Rectal smooth muscle tissue (tissue), 1 donor: Measurements from ENCODE around the gene DHX36.

Experiments used
- H3K27ac ChIP-seq: one replicate; pipeline ENCODE4 v1.7.0; 2013; ENCODE audit warnings: low read depth, low read length, inconsistent platforms
- H3K27me3 ChIP-seq: one replicate; pipeline ENCODE4 v1.7.0; 2013; ENCODE audit warnings: low read length; ENCODE audit not compliant: control insufficient read depth, insufficient read depth
- H3K36me3 ChIP-seq: one replicate; pipeline ENCODE4 v1.7.0; 2013; ENCODE audit warnings: low read length; ENCODE audit not compliant: control insufficient read depth, insufficient read depth
- H3K4me1 ChIP-seq: one replicate; pipeline ENCODE4 v1.7.0; 2013; ENCODE audit warnings: low read length; ENCODE audit not compliant: control insufficient read depth, insufficient read depth
- H3K4me3 ChIP-seq: one replicate; pipeline ENCODE4 v1.7.0; 2013; ENCODE audit warnings: low read length
- H3K9ac ChIP-seq: one replicate; pipeline ENCODE4 v1.7.0; 2013; ENCODE audit warnings: low read length

DHX36 gene

GRCh38 chr3:154323891-154324738 is at the start of gene DHX36:
Gene DHX36 (minus strand): TSS chr3:154324487. CDS start chr3:154324416, 71 bp downstream.
- H3K4me1 ChIP-seq = peaks cover 3% of the 10 kb centered on the region
- H3K27me3 ChIP-seq = no peaks in the 10 kb centered on the region

GRCh38 chr3:154367221-154367620 is 42.9 kb upstream of the DHX36 start:
- Histone ChIP-seq H3K4me3 (no peak overlapping the region), H3K4me1 (no peaks in the 10 kb centered on the region), H3K36me3 (no peaks in the 10 kb centered on the region), H3K9ac (no peak overlapping the region), H3K27me3 (no peaks in the 10 kb centered on the region), H3K27ac (no peak overlapping the region)

More at GRCh38 chr3:154323891-154324738, at the start of gene DHX36:
- H3K36me3 ChIP-seq = peaks cover 2% of the 10 kb centered on the region
- H3K9ac ChIP-seq = peak within 1 kb of the TSS; percentile 83
- peak within 1 kb of the TSS; percentile 97 for H3K4me3 ChIP-seq
- peak within 1 kb of the TSS; percentile 81 for H3K27ac ChIP-seq

- H3K27ac ChIP-seq = no peak overlapping the region
- no peak overlapping the region for H3K4me3 ChIP-seq
- H3K4me1 ChIP-seq = no peaks in the 10 kb centered on the region
- H3K36me3 ChIP-seq = no peaks in the 10 kb centered on the region
- no peaks in the 10 kb centered on the region for H3K27me3 ChIP-seq
- H3K9ac ChIP-seq = no peak overlapping the region
Observed at GRCh38 chr3:154364849-154365248, 40.6 kb upstream of the DHX36 start.

GRCh38 chr3:154361099-154361498 is 36.8 kb upstream of the DHX36 start:
- Histone ChIP-seq H3K4me3 (no peak overlapping the region), H3K4me1 (no peaks in the 10 kb centered on the region), H3K27ac (no peak overlapping the region), H3K36me3 (no peaks in the 10 kb centered on the region), H3K9ac (no peak overlapping the region), H3K27me3 (no peaks in the 10 kb centered on the region)

- no peak overlapping the region for H3K9ac ChIP-seq
- no peaks in the 10 kb centered on the region for H3K4me1 ChIP-seq
- H3K4me3 ChIP-seq = no peak overlapping the region
- no peaks in the 10 kb centered on the region for H3K36me3 ChIP-seq
- no peak overlapping the region for H3K27ac ChIP-seq
- H3K27me3 ChIP-seq = no peaks in the 10 kb centered on the region
Observed at GRCh38 chr3:154356009-154356408, 31.7 kb upstream of the DHX36 start.

- H3K36me3 ChIP-seq = no peaks in the 10 kb centered on the region
- H3K9ac ChIP-seq = no peak overlapping the region
- no peaks in the 10 kb centered on the region for H3K27me3 ChIP-seq
- no peak overlapping the region for H3K4me3 ChIP-seq
- H3K4me1 ChIP-seq = no peaks in the 10 kb centered on the region
- no peak overlapping the region for H3K27ac ChIP-seq
Observed at GRCh38 chr3:154349223-154349622, 24.9 kb upstream of the DHX36 start.

- Histone ChIP-seq H3K27ac (no peak overlapping the region), H3K36me3 (no peaks in the 10 kb centered on the region)
Observed at GRCh38 chr3:154345422-154346122, 21.3 kb upstream of the DHX36 start.

GRCh38 chr3:154338570-154338969 is 14.3 kb upstream of the DHX36 start:
- H3K36me3 ChIP-seq = no peaks in the 10 kb centered on the region
- no peak overlapping the region for H3K4me3 ChIP-seq
- no peaks in the 10 kb centered on the region for H3K27me3 ChIP-seq
- no peaks in the 10 kb centered on the region for H3K4me1 ChIP-seq
- no peak overlapping the region for H3K27ac ChIP-seq
- H3K9ac ChIP-seq = no peak overlapping the region

More at GRCh38 chr3:154345422-154346122, 21.3 kb upstream of the DHX36 start:
- Histone ChIP-seq H3K4me1 (no peaks in the 10 kb centered on the region), H3K4me3 (no peak overlapping the region), H3K27me3 (no peaks in the 10 kb centered on the region), H3K9ac (no peak overlapping the region)

- Histone ChIP-seq H3K4me3 (no peak overlapping the region), H3K27ac (no peak overlapping the region), H3K27me3 (no peaks in the 10 kb centered on the region), H3K4me1 (no peaks in the 10 kb centered on the region), H3K36me3 (no peaks in the 10 kb centered on the region), H3K9ac (no peak overlapping the region)
Observed at GRCh38 chr3:154338008-154338407, 13.7 kb upstream of the DHX36 start.

- H3K27me3 ChIP-seq = no peaks in the 10 kb centered on the region
- no peaks in the 10 kb centered on the region for H3K4me1 ChIP-seq
- H3K36me3 ChIP-seq = no peaks in the 10 kb centered on the region
- no peak overlapping the region for H3K4me3 ChIP-seq
- no peak overlapping the region for H3K27ac ChIP-seq
- H3K9ac ChIP-seq = no peak overlapping the region
Observed at GRCh38 chr3:154334973-154335420, 10.7 kb upstream of the DHX36 start.

- H3K9ac ChIP-seq = no peak overlapping the region
- no peaks in the 10 kb centered on the region for H3K27me3 ChIP-seq
- H3K36me3 ChIP-seq = no peaks in the 10 kb centered on the region
- no peak overlapping the region for H3K27ac ChIP-seq
- H3K4me1 ChIP-seq = no peaks in the 10 kb centered on the region
- no peak overlapping the region for H3K4me3 ChIP-seq
Observed at GRCh38 chr3:154327871-154328270, 3.6 kb upstream of the DHX36 start.

- no peak overlapping the region for H3K9ac ChIP-seq
- peak overlapping the region; percentile 81 for H3K27ac ChIP-seq
- peak overlapping the region; percentile 97 for H3K4me3 ChIP-seq
Observed at GRCh38 chr3:154324919-154325318, 632 bp upstream of the DHX36 start.

More at GRCh38 chr3:154324919-154325318, 632 bp upstream of the DHX36 start:
- Histone ChIP-seq H3K36me3 (peaks cover 2% of the 10 kb centered on the region), H3K27me3 (no peaks in the 10 kb centered on the region), H3K4me1 (peaks cover 3% of the 10 kb centered on the region)
